HepG2 (cell line): ENCODE measurements around the gene FER1L5. TPM values are rescaled to one million over a fixed set of nuclear protein-coding genes. Genes with fewer than 3 reads are reported as not detected.

Experiments used
- CENPT ChIP-seq: sonication (generic); formaldehyde crosslinking; IDR thresholded peaks from 2 replicates; pipeline ENCODE4 v1.8.0; 2022; ENCODE audit warnings: low read depth, mild to moderate bottlenecking, moderate library complexity, missing genetic modification reagents
- JDP2 ChIP-seq: sonication (generic); formaldehyde crosslinking; IDR thresholded peaks from 2 replicates; pipeline ENCODE4 v1.8.1; 2022; ENCODE audit warnings: missing genetic modification reagents, borderline replicate concordance
- MAZ ChIP-seq, 2 experiments: sonication (generic) in 1 of 2; formaldehyde crosslinking in 1 of 2; IDR thresholded peaks; 2 replicates each; pipeline versions ENCODE4 v1.5.0 to v1.6.1; 2012 to 2020; ENCODE audit warnings: low read depth in 2 of 2, mild to moderate bottlenecking in 2 of 2, borderline replicate concordance in 1 of 2, improper control_type of control experiment in 1 of 2, low read length in 1 of 2, missing genetic modification reagents in 1 of 2, moderate library complexity in 1 of 2
- MIER2 ChIP-seq: IDR thresholded peaks from 2 replicates; pipeline ENCODE4 v1.6.1; 2016; ENCODE audit warnings: missing biosample characterization, missing genetic modification reagents
- NR2F1 ChIP-seq, 2 experiments: fragments of 450-650 bp in 1 of 2; formaldehyde crosslinking in 1 of 2; IDR thresholded peaks; 2 replicates each; pipeline versions ENCODE4 v1.5.0 to v1.6.1; 2016 to 2020; ENCODE audit warnings: mild to moderate bottlenecking in 1 of 2, missing compliant biosample characterization in 1 of 2, missing genetic modification reagents in 1 of 2, moderate library complexity in 1 of 2
- RNF2 ChIP-seq: fragments of 450-650 bp; conservative IDR thresholded peaks from 2 replicates; pipeline ENCODE4 v1.6.1; 2016; ENCODE audit warnings: low read depth
- SIX4 ChIP-seq: sonication (generic); formaldehyde crosslinking; IDR thresholded peaks from 2 replicates; pipeline ENCODE4 v1.4.0; 2020; ENCODE audit warnings: missing genetic modification reagents
- SMARCC2 ChIP-seq: fragments of 450-650 bp; IDR thresholded peaks from 2 replicates; pipeline ENCODE4 v1.6.1; 2017; ENCODE audit warnings: antibody characterized with exemption, mild to moderate bottlenecking
- ZNF234 ChIP-seq: sonication (generic); formaldehyde crosslinking; conservative IDR thresholded peaks from 2 replicates; pipeline ENCODE4 v1.5.1; 2020; ENCODE audit warnings: mild to moderate bottlenecking, missing genetic modification reagents
- polyA plus RNA-seq, 8 experiments: library from polyadenylated mRNA; depleted of rRNA in 3 of 8; stranded (reverse) in 7 of 8; unstranded in 1 of 8; fragments of >200 nt; fragmentation: Illumina TruSeq in 4 of 8; extraction: Trizol in 4 of 8; gene quantifications; 2 replicates each; pipeline versions ENCODE4 v1.2.1 to v1.2.3, GENCODE V29; 2011 to 2016; ENCODE audit warnings: low read depth in 4 of 8, missing spikeins in 1 of 8, mixed read lengths in 1 of 8; ENCODE audit not compliant: insufficient read depth in 1 of 8
- total RNA-seq, 5 experiments: library from RNA; depleted of rRNA; stranded (reverse); fragments of >200 nt; fragmentation: Illumina TruSeq; extraction: Trizol; gene quantifications; 2 replicates each; pipeline ENCODE4 v1.2.3, GENCODE V29; 2016; ENCODE audit warnings: low read depth in 1 of 5
- TF ChIP-seq, protein P1 (sequence below): sonication (generic); formaldehyde crosslinking; IDR thresholded peaks from 2 replicates; pipeline ENCODE4 v1.4.0; 2020; ENCODE audit warnings: missing genetic modification reagents
- TF ChIP-seq, protein P2 (sequence below): sonication (generic); formaldehyde crosslinking; IDR thresholded peaks from 2 replicates; pipeline ENCODE4 v1.5.1; 2020; ENCODE audit warnings: missing genetic modification reagents, mild to moderate bottlenecking, borderline replicate concordance
- TF ChIP-seq, protein P3 (sequence below): IDR thresholded peaks from 2 replicates; pipeline ENCODE4 v1.6.1; 2016; ENCODE audit warnings: mild to moderate bottlenecking
- TF ChIP-seq, protein P4 (sequence below): sonication (generic); formaldehyde crosslinking; IDR thresholded peaks from 2 replicates; pipeline ENCODE4 v1.4.0; 2020; ENCODE audit warnings: mild to moderate bottlenecking, missing genetic modification reagents

The FER1L5 gene
- total and polyA plus RNA-seq, 2 of the 13 experiments (the other 11 are each of a cell fraction or from before 2014, with no cell fraction given): 0.02 to 0.08 TPM

DNA sequence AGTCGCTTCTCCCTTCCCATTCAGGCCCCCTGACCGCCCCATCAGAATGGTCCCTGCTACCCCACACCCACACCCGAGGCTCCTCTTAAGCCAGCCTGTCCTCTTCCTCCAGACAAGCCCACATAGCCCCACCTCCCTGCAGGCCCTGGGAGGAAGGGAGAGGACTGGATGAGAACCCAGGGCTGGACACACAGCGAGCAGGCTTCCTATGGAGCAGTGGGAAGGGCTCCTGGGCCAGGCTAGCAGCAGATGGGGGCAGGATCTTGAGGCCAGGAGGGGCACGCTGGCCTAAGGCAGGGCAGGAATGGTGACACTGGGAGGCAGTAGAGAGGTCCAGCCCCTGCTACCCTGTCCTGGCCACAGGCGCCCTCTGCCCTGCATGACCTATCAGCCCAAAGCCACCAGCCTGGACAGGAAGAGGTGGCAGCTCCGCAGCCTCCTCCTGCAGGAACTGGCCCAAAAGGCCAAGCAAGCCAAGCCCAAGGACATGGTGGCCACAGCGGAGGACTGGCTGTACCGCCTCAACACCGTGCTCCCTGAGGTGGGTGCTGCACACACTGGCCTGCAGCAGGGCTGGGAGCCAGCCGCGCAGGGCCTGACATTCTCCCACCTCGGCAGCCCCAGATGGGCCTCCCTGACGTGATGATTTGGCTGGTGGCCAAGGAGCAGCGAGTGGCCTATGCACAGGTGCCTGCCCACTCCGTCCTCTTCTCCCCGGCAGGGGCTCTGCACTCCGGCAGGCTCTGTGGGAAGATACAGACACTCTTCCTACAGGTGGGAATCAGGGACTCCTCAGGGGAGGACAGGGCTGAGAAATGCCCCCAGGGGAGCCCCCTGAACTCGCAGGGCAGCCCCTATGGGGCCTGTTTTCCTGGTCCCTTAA, 43.3 kb downstream of the FER1L5 start (continued):
- TF ChIP-seq, protein P1, sequence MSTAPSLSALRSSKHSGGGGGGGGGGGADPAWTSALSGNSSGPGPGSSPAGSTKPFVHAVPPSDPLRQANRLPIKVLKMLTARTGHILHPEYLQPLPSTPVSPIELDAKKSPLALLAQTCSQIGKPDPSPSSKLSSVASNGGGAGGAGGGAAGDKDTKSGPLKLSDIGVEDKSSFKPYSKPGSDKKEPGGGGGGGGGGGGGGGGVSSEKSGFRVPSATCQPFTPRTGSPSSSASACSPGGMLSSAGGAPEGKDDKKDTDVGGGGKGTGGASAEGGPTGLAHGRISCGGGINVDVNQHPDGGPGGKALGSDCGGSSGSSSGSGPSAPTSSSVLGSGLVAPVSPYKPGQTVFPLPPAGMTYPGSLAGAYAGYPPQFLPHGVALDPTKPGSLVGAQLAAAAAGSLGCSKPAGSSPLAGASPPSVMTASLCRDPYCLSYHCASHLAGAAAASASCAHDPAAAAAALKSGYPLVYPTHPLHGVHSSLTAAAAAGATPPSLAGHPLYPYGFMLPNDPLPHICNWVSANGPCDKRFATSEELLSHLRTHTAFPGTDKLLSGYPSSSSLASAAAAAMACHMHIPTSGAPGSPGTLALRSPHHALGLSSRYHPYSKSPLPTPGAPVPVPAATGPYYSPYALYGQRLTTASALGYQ (CRISPR knock-in tag): no peak; the same call in 1 of the 2 replicates
- TF ChIP-seq MAZ (IDR thresholded peaks at IDR 0.05; ENCODE audit: borderline replicate concordance, low read depth, low read length) (no peak), MAZ (CRISPR knock-in tag; IDR thresholded peaks at IDR 0.05; ENCODE audit: low read depth) (peak; percentile 62; the same call in 1 of the 2 replicates), NR2F1 (CRISPR knock-in tag; IDR thresholded peaks at IDR 0.05) (peak; percentile 52 to 65), RNF2 (no peak), ZNF234 (CRISPR knock-in tag) (no peak), MIER2 (CRISPR knock-in tag) (no peak), CENPT (CRISPR knock-in tag) (0 out of 2 replicates have a peak, but pooled peaks have one; percentile 82), SIX4 (no peak), SMARCC2 (no peak), JDP2 (CRISPR knock-in tag) (no peak)
- TF ChIP-seq, protein P2, sequence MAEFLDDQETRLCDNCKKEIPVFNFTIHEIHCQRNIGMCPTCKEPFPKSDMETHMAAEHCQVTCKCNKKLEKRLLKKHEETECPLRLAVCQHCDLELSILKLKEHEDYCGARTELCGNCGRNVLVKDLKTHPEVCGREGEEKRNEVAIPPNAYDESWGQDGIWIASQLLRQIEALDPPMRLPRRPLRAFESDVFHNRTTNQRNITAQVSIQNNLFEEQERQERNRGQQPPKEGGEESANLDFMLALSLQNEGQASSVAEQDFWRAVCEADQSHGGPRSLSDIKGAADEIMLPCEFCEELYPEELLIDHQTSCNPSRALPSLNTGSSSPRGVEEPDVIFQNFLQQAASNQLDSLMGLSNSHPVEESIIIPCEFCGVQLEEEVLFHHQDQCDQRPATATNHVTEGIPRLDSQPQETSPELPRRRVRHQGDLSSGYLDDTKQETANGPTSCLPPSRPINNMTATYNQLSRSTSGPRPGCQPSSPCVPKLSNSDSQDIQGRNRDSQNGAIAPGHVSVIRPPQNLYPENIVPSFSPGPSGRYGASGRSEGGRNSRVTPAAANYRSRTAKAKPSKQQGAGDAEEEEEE (CRISPR knock-in tag): peak; percentile 76; the same call in 1 of the 2 replicates
- TF ChIP-seq, protein P3, sequence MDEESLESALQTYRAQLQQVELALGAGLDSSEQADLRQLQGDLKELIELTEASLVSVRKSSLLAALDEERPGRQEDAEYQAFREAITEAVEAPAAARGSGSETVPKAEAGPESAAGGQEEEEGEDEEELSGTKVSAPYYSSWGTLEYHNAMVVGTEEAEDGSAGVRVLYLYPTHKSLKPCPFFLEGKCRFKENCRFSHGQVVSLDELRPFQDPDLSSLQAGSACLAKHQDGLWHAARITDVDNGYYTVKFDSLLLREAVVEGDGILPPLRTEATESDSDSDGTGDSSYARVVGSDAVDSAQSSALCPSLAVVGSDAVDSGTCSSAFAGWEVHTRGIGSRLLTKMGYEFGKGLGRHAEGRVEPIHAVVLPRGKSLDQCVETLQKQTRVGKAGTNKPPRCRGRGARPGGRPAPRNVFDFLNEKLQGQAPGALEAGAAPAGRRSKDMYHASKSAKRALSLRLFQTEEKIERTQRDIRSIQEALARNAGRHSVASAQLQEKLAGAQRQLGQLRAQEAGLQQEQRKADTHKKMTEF (CRISPR knock-in tag): peak; percentile 33; the same call in 1 of the 2 replicates
- TF ChIP-seq, protein P4, sequence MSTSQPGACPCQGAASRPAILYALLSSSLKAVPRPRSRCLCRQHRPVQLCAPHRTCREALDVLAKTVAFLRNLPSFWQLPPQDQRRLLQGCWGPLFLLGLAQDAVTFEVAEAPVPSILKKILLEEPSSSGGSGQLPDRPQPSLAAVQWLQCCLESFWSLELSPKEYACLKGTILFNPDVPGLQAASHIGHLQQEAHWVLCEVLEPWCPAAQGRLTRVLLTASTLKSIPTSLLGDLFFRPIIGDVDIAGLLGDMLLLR (CRISPR knock-in tag): peak; percentile 61; the same call in 1 of the 2 replicates
